A673 (cell line): ENCODE data around the gene SECTM1. TPM values are rescaled to one million over a fixed set of nuclear protein-coding genes. Genes with fewer than 3 reads are reported as not detected.
A peak's percentile ranks its signal among the peaks of the same experiment; 100 is the strongest.

Experiments
- BruUV-seq: library from RNA; stranded (reverse); fragments of 400-500 nt; replicated peaks from 2 replicates; lab custom pipeline; 2021; lab: Mats Ljungman, UMichigan
- CTCF ChIA-PET: fragments of 300-600 bp; sonication (Branson Sonifier 250); formaldehyde crosslinking; loops from one replicate; lab custom pipeline; 2022; ENCODE audit warnings: antibody characterized with exemption; lab: Charles Lee
- POLR2A ChIA-PET: fragments of 300-600 bp; sonication (Branson Sonifier 250); formaldehyde crosslinking; loops from one replicate; lab custom pipeline; 2022; ENCODE audit warnings: antibody characterized with exemption; ENCODE audit not compliant: low non-redundant PET; lab: Charles Lee
- DNase-seq: peaks from one replicate; pipeline ENCODE4 v3.0.0-alpha.2; 2015; ENCODE audit warnings: low spot score
- H3K27ac ChIP-seq: fragments of 200-600 bp; sonication (generic); 2 replicates; pipeline ENCODE4 v1.5.1; 2016; ENCODE audit warnings: mixed run types, low read depth, mild to moderate bottlenecking, mixed read lengths, antibody characterized with exemption, low read length; ENCODE audit not compliant: poor library complexity, severe bottlenecking
- H3K27me3 ChIP-seq: fragments of 200-600 bp; sonication (generic); replicated peaks from 2 replicates; pipeline ENCODE4 v1.6.1; 2017; ENCODE audit warnings: mixed run types, low read depth, mild to moderate bottlenecking, mixed read lengths, antibody characterized with exemption, low read length; ENCODE audit not compliant: insufficient read depth, poor library complexity
- H3K36me3 ChIP-seq: fragments of 200-600 bp; sonication (generic); 2 replicates; pipeline ENCODE4 v1.6.1; 2016; ENCODE audit warnings: mixed run types, mild to moderate bottlenecking, mixed read lengths, antibody characterized with exemption, low read length; ENCODE audit not compliant: insufficient read depth, poor library complexity, severe bottlenecking
- H3K4me1 ChIP-seq: fragments of 200-600 bp; sonication (generic); 2 replicates; pipeline ENCODE4 v1.6.1; 2017; ENCODE audit warnings: mixed run types, mild to moderate bottlenecking, mixed read lengths, antibody characterized with exemption, low read length; ENCODE audit not compliant: insufficient read depth, poor library complexity, severe bottlenecking
- H3K4me3 ChIP-seq: fragments of 200-600 bp; sonication (generic); 2 replicates; pipeline ENCODE4 v1.5.1; 2016; ENCODE audit warnings: low read depth, mixed run types, mild to moderate bottlenecking, mixed read lengths, low read length; ENCODE audit not compliant: poor library complexity, severe bottlenecking
- H3K9me3 ChIP-seq: fragments of 200-600 bp; sonication (generic); 2 replicates; pipeline ENCODE4 v1.6.1; 2016; ENCODE audit warnings: mixed run types, low read depth, mild to moderate bottlenecking, mixed read lengths, antibody characterized with exemption, low read length; ENCODE audit not compliant: poor library complexity, severe bottlenecking
- CTCF ChIP-seq: fragments of 300-800, 200-600 bp; sonication (generic); conservative IDR thresholded peaks from 2 replicates; pipeline ENCODE4 v1.5.1; 2017; ENCODE audit warnings: low read depth, mild to moderate bottlenecking, antibody characterized with exemption, low read length, moderate library complexity, mixed read lengths
- EZH2 ChIP-seq: fragments of 200-600 bp; sonication (generic); IDR thresholded peaks from 2 replicates; pipeline ENCODE4 v1.6.1; 2017; ENCODE audit warnings: borderline replicate concordance, low read depth, mild to moderate bottlenecking, mixed read lengths, antibody characterized with exemption, low read length; ENCODE audit not compliant: poor library complexity, severe bottlenecking
- intact Hi-C: fragments of 100-400 bp; cut with micrococcal nuclease; formaldehyde crosslinking; loops from one replicate; pipeline ENCODE4 v1.10.0; 2022; ENCODE audit not compliant: unreplicated experiment
- total RNA-seq: library from RNA; stranded (reverse); gene quantifications from 2 replicates; pipeline ENCODE4 v1.2.3, GENCODE V29; 2021

SECTM1 gene
- total RNA-seq, 1 experiment from 2014 or later: 1.4 TPM

- ChIA-PET POLR2A (no interaction called here), CTCF (no interaction called here)
Measured at GRCh38 chr17:82297280-82297713, 36.3 kb downstream of the SECTM1 start.

GRCh38 chr17:82296511-82297279 is 36.9 kb downstream of the SECTM1 start:
- POLR2A ChIA-PET: interaction anchor here (0.7 kb wide), 1 partner anchor 72 kb away, joined by 5 read pairs; no protein-coding TSS in a partner anchor
- no peak for TF ChIP-seq CTCF
- TF ChIP-seq EZH2: no peak
- CTCF ChIA-PET: no interaction called here
- no peaks in the 10 kb centered on the region for H3K9me3 ChIP-seq
- H3K36me3 ChIP-seq: no peaks in the 10 kb centered on the region
- H3K27me3 ChIP-seq: no peaks in the 10 kb centered on the region
- no peak for DNase-seq
- no peak overlapping the region for H3K27ac ChIP-seq
- H3K4me3 ChIP-seq: peak overlapping the region; percentile 35
- H3K4me1 ChIP-seq: peaks cover 19% of the 10 kb centered on the region
- BruUV-seq: no TSS peak
- intact Hi-C loops: no loop called here

More at GRCh38 chr17:82297280-82297713, 36.3 kb downstream of the SECTM1 start:
- no TSS peak for BruUV-seq
- H3K4me3 ChIP-seq: peak overlapping the region; percentile 35
- DNase-seq: no peak
- no peaks in the 10 kb centered on the region for H3K9me3 ChIP-seq
- H3K36me3 ChIP-seq: no peaks in the 10 kb centered on the region
- no peak for TF ChIP-seq CTCF
- TF ChIP-seq EZH2: no peak
- H3K4me1 ChIP-seq: peaks cover 19% of the 10 kb centered on the region
- H3K27ac ChIP-seq: no peak overlapping the region
- intact Hi-C loops: no loop called here
- no peaks in the 10 kb centered on the region for H3K27me3 ChIP-seq

DNA sequence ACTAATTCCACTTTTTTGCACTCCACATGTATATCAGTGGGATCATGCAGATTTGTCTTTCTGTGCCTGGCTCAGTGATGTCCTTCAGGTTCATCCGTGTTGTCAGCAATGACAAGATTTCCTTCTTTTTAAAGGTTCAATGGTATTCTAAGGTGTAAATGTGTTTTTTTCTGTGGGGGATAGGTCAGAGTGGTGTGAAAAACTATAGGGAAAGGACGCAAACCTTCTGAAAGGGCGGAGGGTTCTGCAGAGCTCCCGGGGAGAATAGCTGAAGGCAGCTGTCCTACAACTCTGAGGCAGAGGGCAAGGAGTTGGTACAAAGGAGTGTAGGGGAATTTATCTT is 38.1 kb downstream of the SECTM1 start:
- Histone ChIP-seq H3K4me3 (no peak overlapping the region), H3K27ac (no peak overlapping the region), H3K4me1 (peaks cover 19% of the 10 kb centered on the region), H3K9me3 (no peaks in the 10 kb centered on the region), H3K36me3 (no peaks in the 10 kb centered on the region), H3K27me3 (no peaks in the 10 kb centered on the region)
- ChIA-PET CTCF (no interaction called here), POLR2A (no interaction called here)
- TF ChIP-seq CTCF (no peak), EZH2 (no peak)
- no TSS peak for BruUV-seq
- no peak for DNase-seq
- intact Hi-C loops: no loop called here
